HG02981 (cell line): Measurements from ENCODE around the gene CDK5.
"Not testable (repeated sequence)": the region's sequence is repeated elsewhere in the genome, so short reads cannot be mapped to it uniquely, and the experiment has no call there.

ENCODE experiments used
- ATAC-seq: cut with Tn5 transposase; IDR thresholded peaks from one replicate; pipeline ENCODE4 v1.9.1; 2021; ENCODE audit warnings: mild to moderate bottlenecking, moderate library complexity; ENCODE audit not compliant: unreplicated experiment

CDK5 gene

DNA sequence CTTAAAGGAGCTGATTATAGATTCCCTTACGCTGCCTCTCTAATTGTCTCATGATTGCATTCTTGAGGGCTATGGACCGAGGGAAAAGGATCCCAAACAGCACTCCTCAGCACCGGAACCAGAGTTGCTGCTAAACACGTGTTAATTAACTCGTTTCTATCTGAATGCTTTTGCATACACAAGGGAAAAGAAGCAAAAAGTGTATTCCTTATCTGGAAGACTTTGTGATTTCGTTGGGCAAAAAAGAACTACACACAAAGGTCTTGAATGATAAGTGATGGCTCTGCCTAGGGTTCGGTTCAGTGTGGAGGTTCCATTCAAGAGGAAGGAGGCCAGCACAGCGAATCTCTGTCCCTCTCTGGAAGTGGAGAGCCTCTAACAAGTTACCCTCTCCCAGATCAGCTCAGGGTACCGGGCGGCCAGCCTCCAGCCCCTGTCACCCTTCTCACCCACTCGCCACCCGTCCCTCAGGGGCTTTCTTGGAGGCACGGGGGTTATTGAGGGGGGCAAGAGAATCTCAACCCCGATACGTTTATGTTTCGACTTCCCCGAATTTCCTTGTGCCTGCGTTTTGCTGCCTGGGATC is 1.2 kb upstream of the CDK5 start:
- no peak for ATAC-seq

DNA sequence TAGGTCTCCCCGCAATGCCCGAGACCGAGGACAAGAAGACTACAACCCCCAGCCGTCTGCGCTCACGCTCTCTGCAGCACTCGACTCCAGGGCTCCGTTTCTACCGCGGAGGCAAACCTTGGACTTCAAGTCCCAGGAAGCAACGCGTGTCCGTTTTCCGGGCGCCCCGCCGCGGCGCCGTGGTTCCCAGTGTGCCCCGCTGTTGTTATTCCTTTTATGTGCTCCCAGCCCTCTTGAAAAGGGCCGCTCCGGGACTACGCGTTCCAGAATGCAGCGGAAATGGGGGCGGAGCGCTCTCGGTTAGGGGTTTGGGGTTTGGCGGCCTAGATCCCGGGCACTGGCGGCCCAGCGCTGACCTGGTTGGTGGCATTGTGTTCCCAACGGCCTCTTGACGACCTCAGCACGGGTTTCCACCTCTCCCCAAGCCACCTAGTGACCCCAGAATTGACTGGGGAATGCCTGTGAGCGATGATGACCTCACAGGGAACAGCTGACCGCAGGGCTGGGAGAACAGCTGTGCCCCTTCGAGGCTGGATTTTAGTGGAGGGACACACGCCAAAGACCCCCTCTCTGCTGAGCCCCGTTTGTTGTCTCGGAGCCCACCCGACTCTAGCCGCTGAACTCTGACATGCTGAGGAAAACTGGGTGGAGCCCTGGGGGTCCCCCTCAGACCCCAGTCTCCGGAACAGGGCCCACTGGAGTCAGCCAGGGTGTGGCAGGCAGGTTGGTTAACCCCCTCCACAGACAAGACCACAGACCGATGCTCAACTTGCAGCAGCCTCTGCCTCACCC is 488 bp upstream of the CDK5 start:
- ATAC-seq = peak; percentile 90

DNA sequence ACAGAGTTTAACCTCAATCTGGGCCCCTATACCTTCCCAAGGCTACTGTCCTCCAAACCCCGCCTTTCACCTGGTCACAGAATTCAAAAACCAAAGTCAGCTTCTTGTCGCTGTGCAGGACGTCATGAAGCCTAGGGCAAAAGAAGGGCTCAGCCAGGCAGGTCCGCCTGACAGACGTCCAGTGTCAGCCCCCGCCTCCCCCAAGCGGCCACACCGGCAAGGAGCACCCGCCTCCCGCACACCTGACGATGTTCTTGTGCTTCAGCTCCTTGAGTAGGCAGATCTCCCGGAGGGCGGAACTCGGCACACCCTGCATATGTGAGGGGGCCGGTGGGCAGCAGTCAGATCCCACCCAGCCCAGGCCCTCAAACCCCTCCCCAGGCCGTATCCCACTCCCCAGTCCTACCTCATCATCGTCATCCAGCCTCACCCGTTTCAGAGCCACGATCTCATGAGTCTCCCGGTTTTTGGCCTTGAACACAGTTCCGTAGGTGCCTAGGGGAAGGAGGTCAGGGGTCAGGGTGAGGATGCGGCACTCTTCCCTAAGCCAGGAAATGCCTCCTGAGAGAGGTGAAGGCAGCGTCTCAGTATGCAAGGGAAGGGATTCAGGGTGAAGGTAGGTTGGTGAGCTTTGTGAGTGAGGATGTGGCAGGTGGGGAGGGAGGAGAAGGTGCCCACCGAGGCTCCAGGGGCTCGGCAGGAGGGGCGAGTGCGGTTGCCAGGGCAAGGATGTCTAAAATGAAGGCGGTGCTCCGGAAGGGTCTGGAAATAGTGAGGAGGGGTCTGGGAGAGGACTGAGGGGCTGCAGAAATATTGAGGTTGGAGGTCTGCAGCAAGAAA is 811 bp downstream of the CDK5 start:
- ATAC-seq = no peak

DNA sequence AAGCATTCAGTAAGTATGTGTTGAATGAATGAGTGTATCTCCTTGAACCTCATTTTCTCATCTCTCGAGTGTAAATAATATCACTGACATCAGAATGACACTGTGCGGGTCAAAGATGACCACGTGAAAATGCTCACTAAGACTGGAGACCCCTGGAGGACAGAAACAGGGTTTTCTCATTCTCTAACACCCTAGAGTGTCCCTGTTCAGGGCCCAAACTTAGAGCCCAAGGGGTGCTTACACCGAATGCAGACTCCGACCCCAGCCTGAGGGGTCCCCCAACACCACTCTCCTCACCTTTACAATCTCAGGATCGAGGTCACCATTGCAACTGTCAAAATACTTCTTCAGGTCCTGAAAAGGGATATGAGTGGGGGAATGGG is 1.4 kb downstream of the CDK5 start:
- ATAC-seq = no peak

DNA sequence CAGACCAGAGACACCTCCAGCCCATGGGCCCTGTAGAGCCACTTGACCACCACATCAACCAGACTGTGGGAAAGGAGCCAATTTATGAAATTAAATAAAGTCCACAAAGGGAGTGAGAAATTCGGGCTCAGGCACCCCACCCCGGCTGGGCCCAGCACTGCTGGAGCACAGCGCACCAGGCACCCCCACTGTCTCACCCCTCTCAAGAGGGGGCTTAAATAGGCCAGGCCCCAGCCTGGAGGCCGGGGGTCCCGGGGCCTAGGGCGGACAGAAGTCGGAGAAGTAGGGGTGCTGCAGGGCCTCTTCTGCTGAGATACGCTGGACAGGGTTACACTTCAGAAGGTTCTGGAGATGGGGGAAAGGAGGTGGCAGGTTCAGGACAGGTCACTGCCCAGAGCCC is 3.9 kb downstream of the CDK5 start:
- ATAC-seq = no peak

DNA sequence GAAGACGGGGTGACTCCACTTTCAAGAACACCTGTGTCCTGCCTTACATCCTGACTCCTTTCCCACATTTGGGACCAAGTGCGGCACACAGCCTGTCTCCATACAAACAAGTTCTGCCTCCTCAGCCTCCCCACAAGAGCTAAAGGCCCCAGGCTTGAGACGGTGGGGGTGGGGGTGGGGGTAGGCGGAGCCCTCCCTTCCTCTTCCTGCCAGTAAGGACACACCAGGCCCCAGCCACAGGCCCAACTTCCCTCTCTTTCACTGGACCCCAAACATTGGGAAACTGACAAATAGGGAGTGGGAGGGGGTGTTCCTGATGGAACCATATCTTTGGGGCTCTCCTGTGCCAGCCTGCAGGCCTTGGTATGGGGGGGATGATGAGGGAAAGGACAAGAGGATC is 4.6 kb downstream of the CDK5 start:
- ATAC-seq = no peak

DNA sequence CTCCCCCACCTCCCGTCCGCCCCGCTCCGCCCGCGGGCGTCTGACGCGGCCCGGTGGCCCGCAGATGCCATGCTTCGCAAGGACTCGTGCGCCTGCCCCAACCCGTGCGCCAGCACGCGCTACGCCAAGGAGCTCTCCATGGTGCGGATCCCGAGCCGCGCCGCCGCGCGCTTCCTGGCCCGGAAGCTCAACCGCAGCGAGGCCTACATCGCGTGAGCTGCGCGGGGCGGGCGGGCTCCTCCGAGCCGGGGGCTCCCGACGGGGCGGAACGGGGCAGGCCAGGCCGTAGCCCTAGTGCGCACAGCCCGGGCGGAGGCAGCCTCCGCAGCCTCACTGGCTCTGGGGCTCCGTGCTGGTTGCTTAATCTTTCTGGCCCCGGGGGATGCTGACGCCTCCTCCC is 6.6 kb downstream of the CDK5 start:
- no peak for ATAC-seq

DNA sequence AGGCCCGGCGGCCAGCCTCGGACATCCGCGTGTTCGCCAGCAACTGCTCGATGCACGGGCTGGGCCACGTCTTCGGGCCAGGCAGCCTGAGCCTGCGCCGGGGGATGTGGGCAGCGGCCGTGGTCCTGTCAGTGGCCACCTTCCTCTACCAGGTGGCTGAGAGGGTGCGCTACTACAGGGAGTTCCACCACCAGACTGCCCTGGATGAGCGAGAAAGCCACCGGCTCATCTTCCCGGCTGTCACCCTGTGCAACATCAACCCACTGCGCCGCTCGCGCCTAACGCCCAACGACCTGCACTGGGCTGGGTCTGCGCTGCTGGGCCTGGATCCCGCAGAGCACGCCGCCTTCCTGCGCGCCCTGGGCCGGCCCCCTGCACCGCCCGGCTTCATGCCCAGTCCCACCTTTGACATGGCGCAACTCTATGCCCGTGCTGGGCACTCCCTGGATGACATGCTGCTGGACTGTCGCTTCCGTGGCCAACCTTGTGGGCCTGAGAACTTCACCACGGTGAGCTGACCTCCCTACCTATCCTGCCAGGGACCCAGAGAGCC is 8.7 kb downstream of the CDK5 start:
- no peak for ATAC-seq

DNA sequence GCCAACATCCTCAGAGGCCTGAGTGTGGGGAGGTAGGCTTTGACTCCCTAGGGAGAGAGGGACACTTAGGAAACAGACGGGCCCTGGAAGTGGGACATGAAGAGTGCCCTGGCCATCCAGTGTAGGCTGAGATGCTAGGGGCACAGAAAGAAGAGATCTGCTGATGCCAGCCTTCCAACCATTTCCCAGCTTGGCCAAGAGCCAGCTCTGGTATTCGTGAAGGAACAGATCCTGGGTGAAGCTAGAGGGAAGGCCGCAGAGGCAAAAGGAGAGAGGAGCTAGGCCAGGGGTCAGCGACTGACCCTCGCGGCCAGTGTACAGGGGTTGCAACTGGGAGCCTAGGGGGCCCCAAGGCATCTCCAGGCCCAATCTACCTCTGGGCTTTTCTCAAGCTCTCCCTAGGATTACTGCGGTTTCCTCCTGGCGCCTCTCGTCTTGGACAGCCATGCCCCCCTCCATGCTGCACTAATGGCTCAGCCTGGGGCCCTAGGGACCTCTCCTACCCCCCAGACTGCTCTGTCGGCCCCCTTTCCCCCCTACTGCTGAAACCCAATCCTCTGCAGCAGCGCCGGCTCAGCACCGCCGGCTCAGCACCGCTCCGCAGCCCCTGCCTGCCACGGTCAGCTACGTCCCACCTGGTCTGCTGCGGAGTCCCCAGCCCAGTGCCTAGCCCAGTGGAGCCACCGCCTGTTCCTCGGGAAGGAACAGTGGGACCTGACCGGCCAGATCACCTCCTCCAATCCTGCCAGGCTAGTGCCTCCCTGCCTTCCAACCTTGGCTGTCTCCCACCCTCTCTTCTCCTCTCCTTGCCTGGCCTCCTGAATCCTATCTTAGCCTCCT is 9.5 kb downstream of the CDK5 start, which contains the start of gene ASIC3:
ASIC3 (plus strand) TSS at position 556 of the 840 bp plus-strand sequence. CDS start 355 bp downstream, outside the sequence.
- no peak for ATAC-seq

DNA sequence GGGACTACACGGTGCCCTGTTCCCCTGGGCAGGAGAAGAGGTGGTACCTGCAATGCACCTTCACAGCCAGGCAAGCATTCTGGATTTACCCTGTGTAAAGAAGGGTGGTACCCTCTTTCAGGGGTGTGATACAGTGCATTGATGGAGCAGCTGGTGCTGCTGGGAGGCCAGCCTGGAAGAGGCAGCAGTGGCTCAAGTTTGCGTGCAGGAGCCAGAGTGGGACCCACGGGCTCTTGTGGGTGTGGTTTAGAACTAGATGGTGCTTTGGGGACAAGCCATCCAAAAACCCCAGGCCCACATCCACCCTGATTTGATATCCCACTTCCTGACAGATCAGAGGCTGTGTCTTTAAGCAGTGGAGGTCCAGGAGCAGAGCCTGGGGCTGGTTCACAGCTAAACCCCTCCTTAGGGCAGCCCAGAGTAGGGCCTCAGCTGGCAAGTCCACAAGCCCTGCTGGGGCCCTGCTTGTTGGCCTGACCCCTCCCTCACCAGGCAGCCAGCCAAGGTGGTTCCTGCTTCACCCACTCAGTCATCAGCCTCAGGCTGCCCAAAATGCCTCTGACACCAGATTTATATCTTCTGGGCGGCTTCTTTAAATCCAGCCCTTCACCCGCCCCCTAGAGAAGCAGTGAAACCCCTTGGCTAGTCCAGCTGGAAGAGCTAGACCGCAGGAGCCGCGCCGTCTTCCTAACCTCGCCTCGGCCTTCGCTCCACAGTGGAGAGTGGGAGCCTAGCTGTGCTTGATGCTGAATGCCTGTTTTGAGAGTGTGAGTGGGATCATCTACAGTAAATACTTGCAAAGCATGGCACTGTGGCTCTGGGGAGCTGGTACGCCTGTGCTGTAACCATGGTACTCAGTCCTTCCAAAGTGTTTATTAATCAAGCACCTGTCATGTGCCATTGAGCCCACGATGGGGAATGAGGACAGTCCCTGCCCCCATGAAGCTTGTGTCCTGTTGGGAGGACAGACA is 10.8 kb downstream of the CDK5 start:
- no peak for ATAC-seq

DNA sequence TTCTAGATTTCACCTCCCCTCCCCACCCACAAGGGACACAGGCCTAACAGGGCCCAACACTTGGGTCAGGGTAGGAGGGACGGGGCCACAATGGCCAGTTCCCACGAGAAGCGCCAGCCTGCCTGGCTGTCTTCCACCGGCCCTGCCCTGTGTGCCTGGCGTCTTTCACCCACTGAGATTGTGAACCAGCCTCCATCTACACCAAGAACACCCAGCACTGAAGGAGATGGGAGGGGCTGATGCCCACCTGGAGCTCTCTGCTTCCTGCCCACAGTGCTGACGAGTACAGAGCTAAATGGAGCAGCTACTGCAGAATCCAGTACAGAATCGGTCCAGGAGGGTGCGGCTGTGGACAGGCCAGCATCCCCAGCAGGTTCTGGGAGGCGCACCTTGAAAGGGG is 11.7 kb downstream of the CDK5 start:
- no peak for ATAC-seq

DNA sequence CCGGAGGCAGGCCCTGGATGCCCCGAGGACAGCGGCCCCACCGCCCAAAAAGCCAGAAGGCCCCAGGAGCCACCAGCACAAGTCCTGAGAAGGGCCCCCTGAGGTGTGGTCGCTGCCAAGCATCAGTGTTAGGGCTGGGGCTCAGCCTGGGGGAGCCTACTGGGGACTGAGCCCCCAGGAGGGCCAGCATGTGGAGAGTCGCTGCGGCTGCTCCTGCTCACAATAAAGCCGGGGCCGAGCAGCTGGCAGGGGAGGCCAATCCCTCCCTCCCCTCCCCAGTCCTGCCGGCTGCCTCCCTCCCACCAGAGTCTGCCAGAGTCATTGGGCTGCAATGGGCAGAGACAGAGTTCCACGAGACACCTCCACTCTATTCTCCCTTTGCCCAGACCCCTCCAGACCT is 12.4 kb downstream of the CDK5 start:
- no peak for ATAC-seq

DNA sequence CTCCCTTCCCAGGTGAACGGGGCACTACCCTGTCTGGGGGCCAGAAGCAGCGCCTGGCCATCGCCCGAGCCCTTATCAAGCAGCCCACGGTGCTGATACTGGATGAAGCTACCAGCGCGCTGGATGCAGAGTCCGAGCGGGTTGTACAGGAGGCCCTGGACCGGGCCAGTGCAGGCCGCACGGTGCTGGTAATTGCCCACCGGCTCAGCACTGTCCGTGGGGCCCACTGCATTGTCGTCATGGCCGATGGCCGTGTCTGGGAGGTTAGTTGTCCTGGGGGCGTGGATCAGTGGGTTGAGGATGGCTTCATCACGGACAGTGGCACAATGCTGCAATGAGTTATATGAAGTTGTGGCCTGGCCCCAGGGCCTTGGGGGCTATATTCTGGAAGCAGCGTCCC is 13.7 kb downstream of the CDK5 start:
- no peak for ATAC-seq

DNA sequence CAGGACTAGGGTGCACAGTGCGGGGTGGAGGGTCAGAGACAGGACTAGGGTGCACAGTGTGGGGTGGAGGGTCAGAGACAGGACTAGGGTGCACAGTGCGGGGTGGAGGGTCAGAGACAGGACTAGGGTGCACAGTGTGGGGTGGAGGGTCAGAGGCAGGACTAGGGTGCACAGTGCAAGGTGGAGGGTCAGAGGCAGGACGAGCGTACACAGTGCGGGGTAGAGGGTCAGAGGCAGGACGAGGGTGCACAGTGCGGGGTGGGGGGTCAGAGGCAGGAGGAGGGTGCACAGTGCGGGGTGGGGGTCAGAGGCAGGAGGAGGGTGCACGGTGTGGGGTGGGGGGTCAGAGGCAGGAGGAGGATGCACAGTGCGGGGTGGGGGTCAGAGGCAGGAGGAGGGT is 14.2 kb downstream of the CDK5 start:
- ATAC-seq = not testable (repeated sequence)

DNA sequence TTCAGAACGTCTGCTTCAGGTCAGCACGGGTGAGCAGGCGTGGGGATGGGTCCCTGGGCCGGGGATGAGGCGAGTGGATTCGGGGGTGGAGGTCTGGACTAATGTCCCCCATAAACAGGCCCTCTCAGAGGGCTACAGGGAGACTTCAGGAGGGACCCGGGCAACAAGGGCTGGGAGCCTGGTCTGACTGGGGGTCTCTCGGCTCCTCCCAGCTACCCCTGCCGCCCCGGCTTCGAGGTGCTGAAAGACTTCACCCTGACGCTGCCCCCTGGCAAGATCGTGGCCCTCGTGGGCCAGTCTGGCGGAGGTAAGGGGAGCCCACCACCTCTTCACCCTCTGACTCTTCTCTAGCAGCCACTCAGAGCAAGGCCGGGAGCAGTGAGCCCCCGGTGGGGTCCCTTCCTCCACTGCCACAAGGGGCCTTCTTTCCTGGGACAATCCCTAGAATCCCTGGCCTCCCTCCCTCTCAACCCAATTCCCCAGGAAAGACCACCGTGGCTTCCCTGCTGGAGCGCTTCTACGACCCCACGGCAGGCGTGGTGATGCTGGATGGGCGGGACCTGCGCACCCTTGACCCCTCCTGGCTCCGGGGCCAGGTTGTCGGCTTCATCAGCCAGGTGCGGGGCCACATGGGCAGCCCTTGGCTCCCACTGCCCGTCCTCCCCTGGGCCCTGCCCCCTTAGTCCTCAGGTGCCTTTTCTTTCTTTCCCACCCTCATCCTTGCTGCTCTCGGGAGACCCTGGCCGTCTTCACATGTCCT is 16.9 kb downstream of the CDK5 start:
- no peak for ATAC-seq

DNA sequence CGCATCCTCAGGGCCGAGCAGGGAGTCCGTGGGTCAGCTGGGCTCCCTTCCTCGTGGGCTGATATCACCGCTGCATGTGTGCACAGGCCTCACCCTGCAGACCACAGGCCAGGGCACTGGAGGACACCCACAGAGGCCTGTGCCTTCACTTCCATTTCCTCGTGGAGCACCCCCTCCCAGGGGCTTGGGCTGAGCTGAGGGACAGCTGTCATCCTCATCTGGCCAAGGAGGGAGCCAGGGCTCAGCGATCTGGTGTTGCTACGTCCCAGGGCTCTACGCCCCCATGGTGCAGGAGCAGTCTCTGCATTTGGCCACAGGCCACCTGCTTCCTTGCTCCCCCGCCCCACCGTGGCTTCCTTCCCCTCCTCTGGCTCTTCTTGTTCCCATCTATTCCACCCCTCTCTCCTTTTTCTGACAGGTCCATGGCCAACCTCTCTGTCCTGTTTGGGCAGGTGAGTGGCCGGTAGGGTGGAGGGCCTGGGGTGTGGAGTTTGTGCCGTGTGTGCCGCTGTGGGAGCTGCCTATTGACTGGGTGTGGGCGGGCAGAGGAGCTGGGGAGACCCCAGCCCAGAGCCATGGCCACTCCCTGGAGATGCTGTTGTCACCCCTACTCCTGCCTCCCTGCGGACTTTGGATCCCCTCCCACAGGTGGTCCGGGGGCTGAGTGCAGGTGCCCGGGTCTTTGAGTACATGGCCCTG is 17.7 kb downstream of the CDK5 start:
- no peak for ATAC-seq

DNA sequence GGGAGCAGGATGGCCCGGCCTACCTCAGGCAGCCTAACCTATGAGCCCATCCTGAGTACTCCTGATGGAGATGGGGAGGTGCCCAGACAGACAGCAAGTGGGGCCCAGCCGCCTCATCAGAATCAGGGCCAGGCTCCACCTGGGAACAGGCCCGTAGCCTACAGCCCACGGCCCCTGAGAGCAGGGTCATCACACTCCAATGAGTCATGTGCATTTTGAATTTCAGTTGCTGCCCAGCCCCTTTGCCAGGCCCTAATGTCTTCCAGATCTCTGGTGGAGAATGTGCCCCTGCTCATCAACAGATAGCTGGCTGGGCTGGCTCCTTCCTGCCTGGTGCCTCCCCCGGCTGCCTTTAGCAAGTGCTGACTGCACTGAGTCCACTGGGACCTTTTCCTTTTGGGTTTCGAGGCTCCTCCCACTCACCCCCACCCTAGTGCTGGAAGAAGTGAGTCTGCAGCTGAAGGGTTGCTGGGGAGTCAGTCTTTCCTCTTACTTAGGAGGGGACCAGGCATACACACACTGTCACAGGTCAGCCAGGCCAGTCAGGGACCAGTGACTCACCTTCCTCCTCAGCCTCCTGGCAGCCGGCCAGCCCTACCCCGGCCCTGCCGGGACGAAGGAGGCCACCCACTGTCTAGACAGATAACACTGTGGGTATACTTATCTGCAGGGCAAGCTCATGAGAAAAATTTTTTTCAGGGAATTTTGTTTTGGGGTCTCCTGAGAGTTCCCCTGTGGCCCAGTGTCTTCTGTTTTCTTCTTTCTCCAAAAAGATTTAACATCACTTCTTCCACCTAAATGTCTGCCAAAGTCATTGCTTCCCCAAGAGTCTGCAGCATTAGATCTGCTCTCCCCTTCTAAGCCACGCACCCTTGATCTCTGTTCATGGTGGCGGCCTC is 18.5 kb downstream of the CDK5 start:
- ATAC-seq = no peak
